NCI-H1436 (cell line): Measurements from ENCODE around the gene PRF1.

Source experiments
- DNase-seq: peaks from one replicate; lab custom pipeline; 2025; lab: John Stamatoyannopoulos, UW

The PRF1 gene

GRCh38 chr10:70576803-70577517, 25.6 kb downstream of the PRF1 start:
- no peak for DNase-seq

- peak; percentile 22 for DNase-seq
Measured at GRCh38 chr10:70575874-70576802, 26.4 kb downstream of the PRF1 start.

GRCh38 chr10:70575486-70575873, 27.1 kb downstream of the PRF1 start:
- no peak for DNase-seq

- no peak for DNase-seq
Measured at GRCh38 chr10:70573599-70574506, 28.7 kb downstream of the PRF1 start.

- no peak for DNase-seq
Measured at GRCh38 chr10:70571636-70572439, 30.7 kb downstream of the PRF1 start.

GRCh38 chr10:70571236-70571635, 31.3 kb downstream of the PRF1 start:
- DNase-seq, result no peak

- DNase-seq, result no peak
Measured at GRCh38 chr10:70568781-70569495, 33.6 kb downstream of the PRF1 start.

- no peak for DNase-seq
Measured at GRCh38 chr10:70568113-70568512, 34.4 kb downstream of the PRF1 start.

GRCh38 chr10:70567603-70568002, 34.9 kb downstream of the PRF1 start:
- no peak for DNase-seq

- DNase-seq, result no peak
Measured at GRCh38 chr10:70566515-70567290, 35.8 kb downstream of the PRF1 start.

- no peak for DNase-seq
Measured at GRCh38 chr10:70565556-70566514, 36.7 kb downstream of the PRF1 start.

GRCh38 chr10:70564901-70565351, 37.6 kb downstream of the PRF1 start:
- no peak for DNase-seq

- no peak for DNase-seq
Measured at GRCh38 chr10:70564113-70564725, 38.3 kb downstream of the PRF1 start.

GRCh38 chr10:70563230-70563629, 39.3 kb downstream of the PRF1 start:
- no peak for DNase-seq

GRCh38 chr10:70562036-70562755, 40.3 kb downstream of the PRF1 start:
- no peak for DNase-seq

GRCh38 chr10:70561558-70561957, 41.0 kb downstream of the PRF1 start:
- no peak for DNase-seq

- DNase-seq, result no peak
Measured at GRCh38 chr10:70561070-70561469, 41.5 kb downstream of the PRF1 start.
